ENCODE data around the gene ITPKA. TPM values are rescaled to one million over a fixed set of nuclear protein-coding genes. Genes with fewer than 3 reads are reported as not detected.

The ITPKA gene
- total and polyA plus RNA-seq, 2 of the 13 experiments (the other 11 are each of a cell fraction or from before 2014, with no cell fraction given), result 13.2 to 41.3 TPM

DNA sequence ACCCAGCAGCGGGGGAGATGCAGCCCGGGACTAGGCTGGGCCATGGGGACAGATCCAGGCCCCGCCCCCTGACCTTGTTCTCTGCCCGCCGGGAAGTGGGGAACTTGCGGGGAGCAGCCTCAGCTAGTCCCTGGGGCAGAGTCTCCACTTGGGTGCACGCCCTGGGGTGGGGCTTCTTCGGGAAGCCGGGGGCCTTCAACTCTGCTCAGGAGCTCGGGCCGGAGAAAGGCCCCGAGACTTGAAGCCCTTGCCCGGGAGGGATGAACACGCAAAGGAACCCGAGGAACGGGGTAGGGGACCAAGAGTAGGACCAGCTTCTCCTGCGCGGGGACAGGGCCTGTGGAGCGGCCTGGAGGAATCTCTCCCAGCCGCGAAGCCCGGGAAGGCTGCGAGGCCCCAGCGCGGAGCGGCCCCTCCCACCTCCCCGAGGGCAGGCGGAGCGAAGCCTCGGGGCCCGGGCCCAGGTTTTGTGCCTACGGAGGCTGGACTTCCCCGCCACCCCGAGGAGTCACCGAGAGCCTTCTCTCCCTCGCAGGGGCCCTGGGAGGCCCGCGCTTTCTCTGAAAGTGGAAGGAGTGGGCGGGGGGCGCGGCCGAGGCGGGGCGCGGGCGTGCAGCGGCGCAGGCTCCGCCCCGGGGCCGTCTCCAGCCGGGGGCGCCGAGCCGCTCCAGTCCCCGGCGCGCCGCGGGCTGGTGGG is at the start of gene ITPKA (continued):
- TF ChIP-seq, protein P1, sequence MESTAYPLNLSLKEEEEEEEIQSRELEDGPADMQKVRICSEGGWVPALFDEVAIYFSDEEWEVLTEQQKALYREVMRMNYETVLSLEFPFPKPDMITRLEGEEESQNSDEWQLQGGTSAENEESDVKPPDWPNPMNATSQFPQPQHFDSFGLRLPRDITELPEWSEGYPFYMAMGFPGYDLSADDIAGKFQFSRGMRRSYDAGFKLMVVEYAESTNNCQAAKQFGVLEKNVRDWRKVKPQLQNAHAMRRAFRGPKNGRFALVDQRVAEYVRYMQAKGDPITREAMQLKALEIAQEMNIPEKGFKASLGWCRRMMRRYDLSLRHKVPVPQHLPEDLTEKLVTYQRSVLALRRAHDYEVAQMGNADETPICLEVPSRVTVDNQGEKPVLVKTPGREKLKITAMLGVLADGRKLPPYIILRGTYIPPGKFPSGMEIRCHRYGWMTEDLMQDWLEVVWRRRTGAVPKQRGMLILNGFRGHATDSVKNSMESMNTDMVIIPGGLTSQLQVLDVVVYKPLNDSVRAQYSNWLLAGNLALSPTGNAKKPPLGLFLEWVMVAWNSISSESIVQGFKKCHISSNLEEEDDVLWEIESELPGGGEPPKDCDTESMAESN (CRISPR knock-in tag; conservative IDR thresholded peaks at IDR 0.05), result peak; percentile 70
- TF ChIP-seq SMAD3 (CRISPR knock-in tag; IDR thresholded peaks at IDR 0.05) (no peak; the same call in 1 of the 2 replicates), SMAD9 (CRISPR knock-in tag; IDR thresholded peaks at IDR 0.05) (no peak), SP4 (CRISPR knock-in tag; IDR thresholded peaks at IDR 0.05) (no peak; the same call in 1 of the 2 replicates), SMARCE1 (IDR thresholded peaks at IDR 0.05; ENCODE audit: borderline replicate concordance) (no peak), HHEX (CRISPR knock-in tag; IDR thresholded peaks at IDR 0.05) (no peak), KDM6A (CRISPR knock-in tag; IDR thresholded peaks at IDR 0.05; ENCODE audit: low read depth) (no peak), ARNT (IDR thresholded peaks at IDR 0.05) (no peak), ZNF564 (CRISPR knock-in tag; IDR thresholded peaks at IDR 0.05) (no peak; the same call in 1 of the 2 replicates), ATF7-NPFF (CRISPR knock-in tag; IDR thresholded peaks at IDR 0.05; ENCODE audit: low read depth) (peak; percentile 67), PCBP1 (IDR thresholded peaks at IDR 0.05; ENCODE audit: borderline replicate concordance, low read depth, low read length) (no peak), HNRNPUL1 (IDR thresholded peaks at IDR 0.05; ENCODE audit: low read depth, low read length) (no peak), FOXK2 (IDR thresholded peaks at IDR 0.05) (no peak), ERF (CRISPR knock-in tag; IDR thresholded peaks at IDR 0.05) (peak; percentile 47; the same call in 1 of the 2 replicates), CEBPB (IDR thresholded peaks at IDR 0.05; ENCODE audit: borderline replicate concordance, low read depth, low read length) (no peak), MIXL1 (CRISPR knock-in tag; IDR thresholded peaks at IDR 0.05) (no peak), ZNF83 (CRISPR knock-in tag; IDR thresholded peaks at IDR 0.05; ENCODE audit: borderline replicate concordance) (0 out of 2 replicates have a peak, but pooled peaks have one; percentile 19)
- TF ChIP-seq, protein P2, sequence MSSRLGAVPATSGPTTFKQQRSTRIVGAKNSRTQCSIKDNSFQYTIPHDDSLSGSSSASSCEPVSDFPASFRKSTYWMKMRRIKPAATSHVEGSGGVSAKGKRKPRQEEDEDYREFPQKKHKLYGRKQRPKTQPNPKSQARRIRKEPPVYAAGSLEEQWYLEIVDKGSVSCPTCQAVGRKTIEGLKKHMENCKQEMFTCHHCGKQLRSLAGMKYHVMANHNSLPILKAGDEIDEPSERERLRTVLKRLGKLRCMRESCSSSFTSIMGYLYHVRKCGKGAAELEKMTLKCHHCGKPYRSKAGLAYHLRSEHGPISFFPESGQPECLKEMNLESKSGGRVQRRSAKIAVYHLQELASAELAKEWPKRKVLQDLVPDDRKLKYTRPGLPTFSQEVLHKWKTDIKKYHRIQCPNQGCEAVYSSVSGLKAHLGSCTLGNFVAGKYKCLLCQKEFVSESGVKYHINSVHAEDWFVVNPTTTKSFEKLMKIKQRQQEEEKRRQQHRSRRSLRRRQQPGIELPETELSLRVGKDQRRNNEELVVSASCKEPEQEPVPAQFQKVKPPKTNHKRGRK (CRISPR knock-in tag; IDR thresholded peaks at IDR 0.05), result no peak
- TF ChIP-seq, protein P3, sequence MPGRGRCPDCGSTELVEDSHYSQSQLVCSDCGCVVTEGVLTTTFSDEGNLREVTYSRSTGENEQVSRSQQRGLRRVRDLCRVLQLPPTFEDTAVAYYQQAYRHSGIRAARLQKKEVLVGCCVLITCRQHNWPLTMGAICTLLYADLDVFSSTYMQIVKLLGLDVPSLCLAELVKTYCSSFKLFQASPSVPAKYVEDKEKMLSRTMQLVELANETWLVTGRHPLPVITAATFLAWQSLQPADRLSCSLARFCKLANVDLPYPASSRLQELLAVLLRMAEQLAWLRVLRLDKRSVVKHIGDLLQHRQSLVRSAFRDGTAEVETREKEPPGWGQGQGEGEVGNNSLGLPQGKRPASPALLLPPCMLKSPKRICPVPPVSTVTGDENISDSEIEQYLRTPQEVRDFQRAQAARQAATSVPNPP (CRISPR knock-in tag; IDR thresholded peaks at IDR 0.05), result peak; percentile 80; the same call in 1 of the 2 replicates
- TF ChIP-seq, protein P4, sequence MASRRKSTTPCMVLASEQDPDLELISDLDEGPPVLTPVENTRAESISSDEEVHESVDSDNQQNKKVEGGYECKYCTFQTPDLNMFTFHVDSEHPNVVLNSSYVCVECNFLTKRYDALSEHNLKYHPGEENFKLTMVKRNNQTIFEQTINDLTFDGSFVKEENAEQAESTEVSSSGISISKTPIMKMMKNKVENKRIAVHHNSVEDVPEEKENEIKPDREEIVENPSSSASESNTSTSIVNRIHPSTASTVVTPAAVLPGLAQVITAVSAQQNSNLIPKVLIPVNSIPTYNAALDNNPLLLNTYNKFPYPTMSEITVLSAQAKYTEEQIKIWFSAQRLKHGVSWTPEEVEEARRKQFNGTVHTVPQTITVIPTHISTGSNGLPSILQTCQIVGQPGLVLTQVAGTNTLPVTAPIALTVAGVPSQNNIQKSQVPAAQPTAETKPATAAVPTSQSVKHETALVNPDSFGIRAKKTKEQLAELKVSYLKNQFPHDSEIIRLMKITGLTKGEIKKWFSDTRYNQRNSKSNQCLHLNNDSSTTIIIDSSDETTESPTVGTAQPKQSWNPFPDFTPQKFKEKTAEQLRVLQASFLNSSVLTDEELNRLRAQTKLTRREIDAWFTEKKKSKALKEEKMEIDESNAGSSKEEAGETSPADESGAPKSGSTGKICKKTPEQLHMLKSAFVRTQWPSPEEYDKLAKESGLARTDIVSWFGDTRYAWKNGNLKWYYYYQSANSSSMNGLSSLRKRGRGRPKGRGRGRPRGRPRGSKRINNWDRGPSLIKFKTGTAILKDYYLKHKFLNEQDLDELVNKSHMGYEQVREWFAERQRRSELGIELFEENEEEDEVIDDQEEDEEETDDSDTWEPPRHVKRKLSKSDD (CRISPR knock-in tag; IDR thresholded peaks at IDR 0.05; ENCODE audit: low read depth), result no peak
- TF ChIP-seq, protein P5, sequence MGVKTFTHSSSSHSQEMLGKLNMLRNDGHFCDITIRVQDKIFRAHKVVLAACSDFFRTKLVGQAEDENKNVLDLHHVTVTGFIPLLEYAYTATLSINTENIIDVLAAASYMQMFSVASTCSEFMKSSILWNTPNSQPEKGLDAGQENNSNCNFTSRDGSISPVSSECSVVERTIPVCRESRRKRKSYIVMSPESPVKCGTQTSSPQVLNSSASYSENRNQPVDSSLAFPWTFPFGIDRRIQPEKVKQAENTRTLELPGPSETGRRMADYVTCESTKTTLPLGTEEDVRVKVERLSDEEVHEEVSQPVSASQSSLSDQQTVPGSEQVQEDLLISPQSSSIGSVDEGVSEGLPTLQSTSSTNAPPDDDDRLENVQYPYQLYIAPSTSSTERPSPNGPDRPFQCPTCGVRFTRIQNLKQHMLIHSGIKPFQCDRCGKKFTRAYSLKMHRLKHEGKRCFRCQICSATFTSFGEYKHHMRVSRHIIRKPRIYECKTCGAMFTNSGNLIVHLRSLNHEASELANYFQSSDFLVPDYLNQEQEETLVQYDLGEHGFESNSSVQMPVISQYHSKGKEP (CRISPR knock-in tag; IDR thresholded peaks at IDR 0.05), result no peak
